GM12878 (cell line): ENCODE data around the gene ARHGAP32.

Experiments used
- SMAD1 ChIP-seq: fragments of 450-650 bp; IDR thresholded peaks from 2 replicates; pipeline ENCODE4 v1.6.1; 2018; ENCODE audit warnings: mild to moderate bottlenecking, low read depth; ENCODE audit not compliant: partially characterized antibody
- SREBF2 ChIP-seq: IDR thresholded peaks from 2 replicates; pipeline ENCODE4 v1.6.1; 2012; ENCODE audit warnings: mild to moderate bottlenecking, low read length

DNA sequence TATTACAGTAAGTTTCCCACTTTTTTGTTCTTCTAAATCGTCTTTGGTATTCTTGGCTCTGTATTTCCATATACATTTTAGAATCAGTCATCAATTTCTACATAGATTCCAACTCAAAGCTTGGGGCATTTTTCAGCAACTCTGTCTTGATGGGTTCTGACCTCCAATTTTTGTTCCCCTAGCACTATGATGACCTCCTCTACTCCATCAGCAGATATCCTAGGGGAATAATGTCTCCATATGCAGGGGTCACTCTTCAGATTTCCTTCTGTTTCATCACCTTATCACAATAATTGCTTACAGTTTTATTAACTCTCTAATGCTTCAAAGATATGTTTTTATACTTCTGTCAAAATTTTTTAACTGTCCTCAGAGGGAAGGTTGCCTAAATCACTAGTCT, 158.1 kb downstream of the ARHGAP32 start:
- TF ChIP-seq SMAD1 (no peak), SREBF2 (no peak)
